T-cell (primary cell): ENCODE results near the gene NBPF11. TPM values are rescaled to one million over a fixed set of nuclear protein-coding genes. Genes with fewer than 3 reads are reported as not detected.
"Not testable (repeated sequence)": the region's sequence is repeated elsewhere in the genome, so short reads cannot be mapped to it uniquely, and the experiment has no call there.

Source experiments
- ATAC-seq, 4 experiments: fragments of 200-7000 bp in 3 of 4; fragments of 150-1000 bp in 1 of 4; cut with Tn5 transposase; replicated peaks in 1 of 4; 1 replicate in 3 of 4; 2 replicates in 1 of 4; pipeline ENCODE4 v1.10.0; 2021; ENCODE audit warnings: moderate library complexity in 3 of 4, mild to moderate bottlenecking in 2 of 4, moderate number of reproducible peaks in 1 of 4
- CTCF ChIA-PET, 2 donors: fragments of 300-600 bp; sonication (Branson Sonifier 250); formaldehyde crosslinking; loops; one replicate each; lab custom pipeline; 2022; ENCODE audit warnings: antibody characterized with exemption in 2 of 2; lab: Charles Lee
- POLR2A ChIA-PET, 2 donors: fragments of 300-600 bp; sonication (Branson Sonifier 250); formaldehyde crosslinking; loops; one replicate each; lab custom pipeline; 2022; ENCODE audit warnings: antibody characterized with exemption in 2 of 2; lab: Charles Lee
- DNase-seq, 35 experiments: peaks; one replicate each; pipeline versions ENCODE4 v3.0.0 to v3.0.0-alpha.2; 2013 to 2023
- H3K27ac ChIP-seq: one replicate; pipeline ENCODE4 v1.5.1; 2013; ENCODE audit warnings: low read length
- H3K27me3 ChIP-seq, 2 experiments: replicated peaks in 1 of 2; 1 replicate in 1 of 2; 2 replicates in 1 of 2; pipeline versions ENCODE4 v1.6.1 to v1.7.0; 2013; ENCODE audit warnings: low read length in 1 of 2, mixed read lengths in 1 of 2; ENCODE audit not compliant: control insufficient read depth in 2 of 2, insufficient read depth in 2 of 2; ENCODE audit errors: extremely low read depth in 1 of 2
- H3K36me3 ChIP-seq, 2 donors: 1 replicate in 1 of 2; 2 replicates in 1 of 2; pipeline versions ENCODE4 v1.6.1 to v1.7.0; 2013; ENCODE audit warnings: low read length in 1 of 2; ENCODE audit not compliant: control insufficient read depth in 2 of 2, insufficient read depth in 1 of 2; ENCODE audit errors: extremely low read depth in 1 of 2
- H3K4me1 ChIP-seq, 2 experiments: 1 replicate in 1 of 2; 2 replicates in 1 of 2; pipeline versions ENCODE4 v1.6.1 to v1.7.0; 2013; ENCODE audit warnings: low read length in 2 of 2, mixed read lengths in 1 of 2; ENCODE audit not compliant: insufficient read depth in 2 of 2, control insufficient read depth in 1 of 2; ENCODE audit errors: extremely low read depth in 1 of 2
- H3K4me3 ChIP-seq, 2 donors: 1 replicate in 1 of 2; 2 replicates in 1 of 2; pipeline versions ENCODE4 v1.5.1 to v1.7.0; 2013; ENCODE audit warnings: mild to moderate bottlenecking in 2 of 2, low read length in 1 of 2, moderate library complexity in 1 of 2; ENCODE audit not compliant: control insufficient read depth in 1 of 2; ENCODE audit errors: extremely low read depth in 1 of 2
- H3K9me3 ChIP-seq: 2 replicates; pipeline ENCODE4 v1.7.0; 2013
- H3K27ac Mint-ChIP-seq, 2 donors: one replicate each; pipeline ENCODE4 v1.8.0; 2020 to 2021; ENCODE audit warnings: mild to moderate bottlenecking in 2 of 2, mixed read lengths in 2 of 2
- H3K27me3 Mint-ChIP-seq, 2 donors: one replicate each; pipeline ENCODE4 v1.8.0; 2021 to 2022; ENCODE audit warnings: mixed read lengths in 2 of 2
- H3K36me3 Mint-ChIP-seq: one replicate; pipeline ENCODE4 v1.8.0; 2021; ENCODE audit warnings: mixed read lengths
- H3K4me1 Mint-ChIP-seq, 3 donors: one replicate each; pipeline ENCODE4 v1.8.0; 2020 to 2022; ENCODE audit warnings: mixed read lengths in 3 of 3, mild to moderate bottlenecking in 1 of 3
- H3K4me3 Mint-ChIP-seq, 3 donors: one replicate each; pipeline ENCODE4 v1.8.0; 2020 to 2022; ENCODE audit warnings: mild to moderate bottlenecking in 3 of 3, mixed read lengths in 3 of 3, moderate library complexity in 3 of 3
- H3K9me3 Mint-ChIP-seq, 3 donors: one replicate each; pipeline ENCODE4 v1.8.0; 2020 to 2022; ENCODE audit warnings: mixed read lengths in 3 of 3
- WGBS: methylation state at CpG from one replicate; pipeline ENCODE4 v1.1.5; 2013; ENCODE audit warnings: missing lambda C conversion rate; ENCODE audit not compliant: insufficient coverage; 5-methylcytosine and 5-hydroxymethylcytosine counted together
- total RNA-seq, 35 experiments: library from RNA in 6 of 35; stranded (reverse) in 6 of 35; fragments of 120-200 nt in 1 of 35; gene quantifications; one replicate each; pipeline versions ENCODE4 v1.2.1 to v1.2.4 and lab custom pipeline; 2013 to 2026

NBPF11 gene
- total RNA-seq, 5 donors from 2014 or later (not counting 1 experiment from before 2014, with no cell fraction given): 22.6 to 27.3 (median 23.6) TPM

DNA sequence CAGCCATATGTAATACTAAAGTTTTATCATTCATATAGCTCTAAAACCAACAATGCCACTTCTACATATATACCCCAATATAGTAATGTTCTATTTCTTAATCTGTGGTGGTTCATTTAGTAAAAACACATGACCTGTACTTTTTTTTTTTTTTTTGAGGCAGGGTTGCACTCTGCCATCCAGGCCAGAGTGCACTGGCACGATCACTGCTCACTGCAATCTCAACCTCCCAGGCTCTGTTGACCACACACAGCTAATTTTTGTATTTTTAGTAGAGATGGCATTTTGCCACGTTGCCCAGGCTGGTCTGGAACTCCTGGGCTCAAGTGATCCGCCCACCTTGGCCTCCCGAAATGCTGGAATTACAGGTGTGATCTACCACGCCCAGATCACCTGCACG lies 2.1 kb downstream of the NBPF11 start:
- H3K4me1 ChIP-seq, POLR2A ChIA-PET, DNase-seq, H3K36me3 ChIP-seq, H3K9me3 ChIP-seq, H3K27ac ChIP-seq, H3K27me3 ChIP-seq, H3K27ac Mint-ChIP-seq, CTCF ChIA-PET, H3K36me3 Mint-ChIP-seq, H3K4me3 ChIP-seq, ATAC-seq, H3K27me3 Mint-ChIP-seq, H3K9me3 Mint-ChIP-seq: not testable (repeated sequence)
- H3K4me3 Mint-ChIP-seq: peak overlapping the region in 1 of 3 donors; percentile 98
- WGBS: no CpG with 5 or more reads among the region's 6 CpGs
- H3K4me1 Mint-ChIP-seq: peaks cover 8 to 12% (median 11%) of the 10 kb centered on the region in 3 donors

DNA sequence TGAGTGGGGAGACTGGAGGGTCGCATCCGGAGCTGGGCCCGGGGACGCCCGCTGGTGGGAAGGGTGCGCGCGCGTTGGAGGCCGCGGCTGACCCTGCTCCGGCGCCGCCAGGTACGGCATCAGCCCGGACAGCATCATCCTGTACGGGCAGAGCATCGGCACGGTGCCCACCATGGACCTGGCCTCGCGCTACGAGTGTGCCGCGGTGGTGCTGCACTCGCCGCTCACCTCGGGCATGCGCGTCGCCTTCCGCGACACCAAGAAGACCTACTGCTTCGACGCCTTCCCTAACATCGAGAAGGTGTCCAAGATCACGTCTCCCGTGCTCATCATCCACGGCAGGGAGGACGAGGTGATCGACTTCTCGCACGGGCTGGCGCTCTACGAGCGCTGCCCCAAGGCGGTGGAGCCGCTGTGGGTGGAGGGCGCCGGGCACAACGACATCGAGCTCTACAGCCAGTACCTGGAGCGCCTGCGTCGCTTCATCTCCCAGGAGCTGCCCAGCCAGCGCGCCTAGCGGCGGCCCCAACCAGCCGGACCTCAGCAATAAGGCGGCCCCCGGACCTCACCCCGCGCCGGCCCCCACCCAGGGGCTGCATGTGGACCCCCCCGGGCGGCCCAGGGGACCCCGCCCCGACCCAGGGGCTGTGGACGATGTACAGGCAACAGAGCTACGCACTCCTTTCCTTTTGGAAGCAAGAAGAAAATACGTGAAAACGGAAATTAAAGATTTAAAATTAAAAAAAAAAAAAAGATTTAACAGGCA lies 2.8 kb downstream of the NBPF11 start:
- not testable (repeated sequence) for H3K27me3 ChIP-seq
- 100% methylated on average over 23 of the region's 72 CpGs for WGBS

DNA sequence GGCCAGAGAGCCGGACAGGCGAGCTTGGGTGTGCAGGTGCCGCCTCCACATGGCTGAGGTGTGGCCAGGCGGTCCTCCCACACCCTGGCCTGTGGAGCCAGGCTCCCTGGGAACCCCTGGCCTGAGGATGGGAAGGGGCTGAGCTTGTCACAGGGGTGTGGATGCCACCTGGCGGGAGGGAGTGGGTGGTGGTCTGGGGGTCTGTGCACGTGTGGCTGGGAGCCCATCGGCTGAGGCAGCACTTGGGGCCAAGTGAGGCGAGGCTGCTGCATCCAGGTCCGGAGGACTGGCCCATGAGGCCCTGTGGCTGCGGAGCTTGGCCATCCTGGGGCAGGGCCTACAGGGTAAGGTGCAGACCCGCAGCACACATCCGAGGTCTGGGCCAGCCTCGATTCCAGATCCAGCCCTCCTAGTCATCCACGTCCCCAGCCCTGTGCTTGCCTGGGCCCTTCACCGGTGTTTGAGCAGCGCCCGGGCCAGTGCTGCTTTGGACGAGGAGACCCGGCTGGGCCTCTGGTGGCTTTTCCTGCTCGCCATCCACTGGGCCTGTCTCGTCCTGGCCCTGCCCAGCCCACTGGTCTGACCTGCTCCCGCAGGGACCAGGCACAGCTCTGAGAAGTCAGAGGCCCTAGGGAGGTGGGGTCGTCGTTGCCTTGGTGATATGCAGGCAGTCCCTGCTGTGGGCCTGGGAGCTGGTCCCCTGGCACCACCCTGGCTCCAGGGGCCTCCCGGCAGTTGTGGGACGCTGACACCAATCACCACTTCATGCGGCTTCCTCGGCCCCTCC lies 4.8 kb downstream of the NBPF11 start:
- H3K36me3 Mint-ChIP-seq, H3K4me1 Mint-ChIP-seq, DNase-seq, H3K27ac Mint-ChIP-seq, H3K4me3 Mint-ChIP-seq, H3K4me3 ChIP-seq, ATAC-seq, H3K9me3 Mint-ChIP-seq, POLR2A ChIA-PET, H3K27me3 Mint-ChIP-seq, H3K36me3 ChIP-seq, H3K27me3 ChIP-seq, H3K4me1 ChIP-seq, H3K27ac ChIP-seq, CTCF ChIA-PET, H3K9me3 ChIP-seq: not testable (repeated sequence)
- WGBS: 96% methylated on average over 13 of the region's 28 CpGs

More for the DNA sequence above, 2.8 kb downstream of the NBPF11 start:
- H3K4me1 ChIP-seq, H3K4me3 ChIP-seq, H3K27ac Mint-ChIP-seq, H3K36me3 Mint-ChIP-seq, CTCF ChIA-PET, H3K36me3 ChIP-seq, H3K9me3 ChIP-seq, H3K27me3 Mint-ChIP-seq, ATAC-seq, H3K4me3 Mint-ChIP-seq, POLR2A ChIA-PET, H3K9me3 Mint-ChIP-seq, H3K27ac ChIP-seq, DNase-seq: not testable (repeated sequence)
- H3K4me1 Mint-ChIP-seq: peaks cover 8 to 12% (median 11%) of the 10 kb centered on the region in 3 donors

DNA sequence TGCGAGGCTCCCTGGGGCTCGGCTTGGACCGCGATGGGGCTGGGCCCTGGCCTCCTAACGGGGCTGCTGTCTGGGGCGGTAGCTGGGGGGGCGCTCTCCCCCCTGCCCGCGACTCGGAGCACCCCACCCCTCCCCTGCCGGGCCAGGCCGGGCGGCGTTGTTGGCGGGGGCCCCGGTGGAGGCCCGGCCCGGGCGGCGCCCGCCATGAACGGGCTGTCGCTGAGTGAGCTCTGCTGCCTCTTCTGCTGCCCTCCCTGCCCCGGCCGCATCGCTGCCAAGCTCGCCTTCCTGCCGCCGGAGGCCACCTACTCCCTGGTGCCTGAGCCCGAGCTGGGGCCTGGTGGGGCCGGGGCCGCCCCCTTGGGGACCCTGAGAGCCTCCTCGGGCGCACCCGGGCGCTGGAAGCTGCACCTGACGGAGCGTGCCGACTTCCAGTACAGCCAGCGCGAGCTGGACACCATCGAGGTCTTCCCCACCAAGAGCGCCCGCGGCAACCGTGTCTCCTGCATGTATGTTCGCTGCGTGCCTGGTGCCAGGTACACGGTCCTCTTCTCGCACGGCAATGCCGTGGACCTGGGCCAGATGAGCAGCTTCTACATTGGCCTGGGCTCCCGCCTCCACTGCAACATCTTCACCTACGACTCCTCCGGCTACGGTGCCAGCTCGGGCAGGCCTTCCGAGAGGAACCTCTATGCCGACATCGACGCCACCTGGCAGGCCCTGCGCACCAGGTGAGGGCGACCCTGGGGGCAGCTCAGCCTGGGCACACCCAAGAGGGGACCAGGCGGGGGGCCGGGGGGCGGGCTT lies 5.7 kb downstream of the NBPF11 start:
- H3K9me3 ChIP-seq, H3K27me3 ChIP-seq, H3K4me1 ChIP-seq, CTCF ChIA-PET, H3K27ac ChIP-seq, H3K27ac Mint-ChIP-seq, POLR2A ChIA-PET, ATAC-seq, H3K4me1 Mint-ChIP-seq, H3K36me3 Mint-ChIP-seq, H3K27me3 Mint-ChIP-seq, H3K4me3 Mint-ChIP-seq, H3K9me3 Mint-ChIP-seq, H3K36me3 ChIP-seq, DNase-seq, H3K4me3 ChIP-seq: not testable (repeated sequence)
- WGBS: 99% methylated on average over 18 of the region's 66 CpGs

DNA sequence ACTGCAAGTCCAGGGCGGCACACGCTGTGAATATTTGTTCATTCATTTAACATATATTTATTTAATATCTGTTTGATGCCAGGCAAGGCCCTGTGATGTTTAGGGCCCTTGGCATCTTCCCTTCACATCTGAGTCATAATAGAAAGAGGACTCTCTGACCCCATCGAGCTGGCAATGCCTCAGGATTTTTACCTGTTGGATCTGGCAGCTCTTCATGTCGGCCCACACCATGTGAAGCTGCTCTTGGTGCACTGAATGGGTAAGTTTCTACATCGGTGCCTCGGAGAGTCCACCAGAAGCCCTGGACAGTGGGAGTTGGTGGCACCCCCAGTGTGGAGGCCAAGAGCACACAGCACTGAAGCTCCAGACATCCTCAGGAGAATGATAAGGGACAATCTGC lies 8.9 kb downstream of the NBPF11 start:
- no CpG with 5 or more reads among the region's 6 CpGs for WGBS

DNA sequence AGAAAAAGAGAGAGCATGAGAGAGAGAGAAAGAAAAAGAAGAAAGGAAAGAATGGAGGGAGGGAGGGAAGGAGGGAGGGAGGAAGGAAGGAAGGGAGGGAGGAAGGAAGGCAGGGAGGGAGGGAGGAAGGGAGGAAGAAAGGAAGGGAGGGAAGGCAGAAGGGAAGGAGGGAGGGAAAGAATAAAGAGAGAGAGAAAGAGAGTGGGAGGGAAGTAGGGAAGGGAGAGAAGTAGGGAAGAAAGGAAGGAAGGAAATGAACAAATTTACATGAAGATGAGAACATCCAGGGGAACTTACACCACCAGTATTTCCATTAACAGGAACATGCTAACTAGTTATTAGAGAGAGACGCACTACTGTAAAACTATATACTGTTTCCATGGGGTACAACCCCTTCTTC lies 10.1 kb downstream of the NBPF11 start:
- ATAC-seq, H3K9me3 ChIP-seq, H3K36me3 Mint-ChIP-seq, CTCF ChIA-PET, POLR2A ChIA-PET, H3K4me1 ChIP-seq, H3K27ac Mint-ChIP-seq, H3K9me3 Mint-ChIP-seq, DNase-seq, H3K4me1 Mint-ChIP-seq, H3K27ac ChIP-seq, H3K27me3 ChIP-seq, H3K27me3 Mint-ChIP-seq, H3K36me3 ChIP-seq, H3K4me3 Mint-ChIP-seq, H3K4me3 ChIP-seq: not testable (repeated sequence)
- no CpG with 5 or more reads among the region's 1 CpG for WGBS

More for the DNA sequence above, 8.9 kb downstream of the NBPF11 start:
- H3K27ac ChIP-seq, H3K9me3 ChIP-seq, H3K4me1 ChIP-seq, H3K27me3 ChIP-seq, ATAC-seq, H3K27me3 Mint-ChIP-seq, CTCF ChIA-PET, H3K9me3 Mint-ChIP-seq, POLR2A ChIA-PET, H3K4me3 Mint-ChIP-seq, H3K36me3 ChIP-seq, H3K4me1 Mint-ChIP-seq, H3K27ac Mint-ChIP-seq, H3K4me3 ChIP-seq, DNase-seq, H3K36me3 Mint-ChIP-seq: not testable (repeated sequence)
